VCaP (cell line): ENCODE results near the gene B4GALNT3.

Experiments
- H3K27ac ChIP-seq: fragments of 450-650 bp; 2 replicates; pipeline ENCODE4 v1.5.1; 2017
- TF ChIP-seq, protein P1 (sequence below): fragments of 450-650 bp; conservative IDR thresholded peaks from 2 replicates; pipeline ENCODE4 v1.5.1; 2017; ENCODE audit warnings: mild to moderate bottlenecking, moderate library complexity

The B4GALNT3 gene

DNA sequence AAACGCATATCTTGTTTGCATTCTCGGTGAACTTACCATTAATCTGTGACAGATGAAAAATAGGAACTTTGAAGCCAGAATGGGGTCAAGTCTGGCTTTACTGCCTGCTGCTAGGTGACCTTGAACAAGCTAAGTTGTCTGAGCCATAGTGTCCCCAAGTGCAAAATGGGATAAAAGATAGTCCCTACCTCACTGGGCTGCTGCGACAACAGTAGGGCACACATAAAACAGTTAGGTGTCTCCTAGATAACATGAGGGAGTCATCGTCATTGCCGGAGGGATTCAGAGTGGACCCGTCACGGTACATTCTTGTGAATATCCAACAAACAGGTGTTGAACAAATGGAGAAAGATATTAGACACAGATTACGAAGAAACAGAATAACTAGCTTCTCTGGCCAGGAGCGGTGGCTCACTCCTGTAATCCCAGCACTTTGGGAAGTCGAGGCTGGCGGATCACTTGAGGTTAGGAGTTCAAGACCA is 132.3 kb downstream of the B4GALNT3 start:
- no peak overlapping the region for H3K27ac ChIP-seq
- TF ChIP-seq, protein P1, sequence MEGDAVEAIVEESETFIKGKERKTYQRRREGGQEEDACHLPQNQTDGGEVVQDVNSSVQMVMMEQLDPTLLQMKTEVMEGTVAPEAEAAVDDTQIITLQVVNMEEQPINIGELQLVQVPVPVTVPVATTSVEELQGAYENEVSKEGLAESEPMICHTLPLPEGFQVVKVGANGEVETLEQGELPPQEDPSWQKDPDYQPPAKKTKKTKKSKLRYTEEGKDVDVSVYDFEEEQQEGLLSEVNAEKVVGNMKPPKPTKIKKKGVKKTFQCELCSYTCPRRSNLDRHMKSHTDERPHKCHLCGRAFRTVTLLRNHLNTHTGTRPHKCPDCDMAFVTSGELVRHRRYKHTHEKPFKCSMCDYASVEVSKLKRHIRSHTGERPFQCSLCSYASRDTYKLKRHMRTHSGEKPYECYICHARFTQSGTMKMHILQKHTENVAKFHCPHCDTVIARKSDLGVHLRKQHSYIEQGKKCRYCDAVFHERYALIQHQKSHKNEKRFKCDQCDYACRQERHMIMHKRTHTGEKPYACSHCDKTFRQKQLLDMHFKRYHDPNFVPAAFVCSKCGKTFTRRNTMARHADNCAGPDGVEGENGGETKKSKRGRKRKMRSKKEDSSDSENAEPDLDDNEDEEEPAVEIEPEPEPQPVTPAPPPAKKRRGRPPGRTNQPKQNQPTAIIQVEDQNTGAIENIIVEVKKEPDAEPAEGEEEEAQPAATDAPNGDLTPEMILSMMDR: no peak

DNA sequence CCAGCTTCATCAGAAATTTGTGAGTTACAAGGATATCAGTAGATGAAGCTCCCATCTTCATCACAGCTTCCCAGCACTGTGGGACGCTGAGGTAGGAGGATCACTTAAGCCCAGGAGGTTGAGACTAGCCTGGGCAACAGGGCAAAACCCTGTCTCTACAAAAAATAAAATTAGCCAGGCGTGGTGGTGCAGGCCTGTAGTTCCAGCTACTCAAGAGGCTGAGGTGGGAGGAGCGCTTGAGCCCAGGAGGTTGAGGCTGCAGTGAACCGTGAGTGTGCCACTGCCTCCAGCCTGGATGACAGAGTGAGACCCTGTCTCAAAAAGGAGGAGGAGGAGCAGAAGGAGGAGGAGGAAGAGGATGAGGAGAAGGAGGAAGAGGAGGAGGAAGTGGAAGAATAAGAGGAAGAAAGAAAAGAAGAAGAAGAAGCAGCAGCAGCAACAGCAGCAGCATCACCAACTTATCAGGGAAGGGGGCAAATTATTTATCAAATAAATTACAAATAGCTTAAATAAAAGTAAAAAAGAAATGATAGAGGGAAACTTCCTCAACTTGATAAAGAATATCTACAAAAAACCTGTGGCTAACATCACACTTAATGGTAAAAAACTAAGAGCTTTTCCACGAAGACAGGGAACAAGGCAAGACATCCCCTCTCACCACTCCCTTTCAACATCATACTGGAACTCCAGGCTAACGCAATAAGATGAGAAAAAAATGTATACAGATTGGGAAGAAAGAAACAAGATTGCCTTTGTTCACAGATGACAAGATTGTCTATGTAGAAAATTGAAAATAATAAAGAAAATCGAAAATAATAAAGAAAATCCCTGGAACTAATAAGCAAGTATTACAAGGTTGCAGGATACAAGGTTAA is 133.9 kb downstream of the B4GALNT3 start:
- TF ChIP-seq, protein P1: no peak
- no peak overlapping the region for H3K27ac ChIP-seq

DNA sequence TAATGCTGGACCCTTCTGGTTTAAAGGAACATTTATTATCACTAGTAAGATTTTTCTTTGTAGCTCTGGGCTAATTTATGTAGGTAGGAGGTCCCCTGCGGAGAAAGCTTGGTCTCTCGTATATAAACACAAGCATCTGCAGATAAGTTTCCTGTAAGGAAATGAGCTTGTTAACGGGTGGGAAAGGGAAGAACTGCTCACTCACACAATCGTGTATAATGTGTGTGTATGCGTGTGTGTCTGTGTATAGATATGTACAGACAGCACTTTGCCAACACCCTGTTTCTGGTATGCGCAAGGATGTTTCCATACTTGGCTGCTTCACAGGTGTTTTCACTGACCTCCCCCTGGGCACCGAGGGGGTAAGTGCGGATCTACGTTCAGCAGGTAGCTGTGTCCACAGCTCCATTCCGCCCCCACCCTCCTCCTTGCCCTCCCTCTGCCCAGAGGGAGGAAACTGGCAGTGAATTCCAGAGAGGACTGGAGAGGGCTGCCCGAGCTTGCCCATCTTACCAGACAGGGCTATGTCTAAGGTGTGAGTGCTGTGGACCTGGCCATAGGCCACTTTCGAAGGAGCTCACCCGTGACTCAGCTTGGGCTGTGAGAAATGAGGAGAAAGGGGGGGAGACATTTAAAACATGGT is 138.3 kb downstream of the B4GALNT3 start:
- H3K27ac ChIP-seq: no peak overlapping the region
- TF ChIP-seq, protein P1: no peak

DNA sequence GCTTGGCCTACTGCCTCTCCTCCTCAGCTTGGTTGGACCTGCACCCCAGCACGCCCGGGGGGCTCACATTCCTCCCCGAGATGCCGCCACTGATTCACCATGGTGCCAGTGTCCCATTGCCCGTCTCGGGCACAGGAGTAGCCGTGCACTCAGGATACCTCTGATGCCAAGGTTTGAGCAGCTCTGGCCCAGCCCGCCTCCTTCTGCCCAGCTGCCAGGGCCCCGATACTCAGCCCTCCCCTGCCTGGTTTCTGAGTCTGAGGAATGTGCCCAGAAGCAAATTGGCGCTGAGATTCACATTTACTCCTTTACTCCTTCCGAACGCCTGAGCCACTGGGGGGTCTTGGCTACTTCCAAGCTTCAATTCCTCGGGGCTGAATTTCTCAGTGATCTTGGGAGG is 140.0 kb downstream of the B4GALNT3 start:
- TF ChIP-seq, protein P1: no peak
- no peak overlapping the region; the same call in 1 of the 2 replicates for H3K27ac ChIP-seq

DNA sequence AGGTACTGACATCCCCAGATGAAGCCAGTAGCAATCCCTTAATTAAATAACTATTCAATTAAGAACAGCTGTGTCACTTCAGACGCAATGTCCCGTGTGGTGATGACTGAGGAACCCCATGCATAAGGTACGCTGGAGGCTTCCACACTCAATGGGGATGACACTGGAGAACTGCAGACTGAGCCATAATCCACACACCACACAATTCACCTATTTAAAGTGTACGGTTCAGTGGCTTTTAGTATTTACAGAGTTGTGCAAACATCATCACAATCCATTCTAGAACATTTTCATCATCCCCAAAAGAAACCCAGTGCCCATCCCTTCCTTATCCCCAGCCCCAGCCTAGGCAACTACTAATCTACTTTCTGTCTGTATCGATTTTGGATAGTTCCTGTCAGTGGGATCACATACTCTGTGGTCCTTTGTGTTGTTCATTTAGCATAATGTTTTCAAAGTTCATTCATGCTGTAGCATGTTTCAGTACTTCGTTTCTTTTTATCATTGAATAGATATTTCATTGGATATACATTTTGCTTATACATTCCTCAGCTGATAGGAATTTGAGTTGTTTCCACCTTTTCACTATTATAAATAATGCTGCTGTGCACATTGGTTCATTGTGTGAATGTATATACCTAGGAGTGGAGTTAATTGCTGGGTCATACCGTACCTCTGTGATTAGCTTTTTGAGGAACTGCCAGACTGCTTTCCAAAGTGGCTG is 142.4 kb downstream of the B4GALNT3 start:
- TF ChIP-seq, protein P1: no peak
- peak overlapping the region; percentile 45 for H3K27ac ChIP-seq

DNA sequence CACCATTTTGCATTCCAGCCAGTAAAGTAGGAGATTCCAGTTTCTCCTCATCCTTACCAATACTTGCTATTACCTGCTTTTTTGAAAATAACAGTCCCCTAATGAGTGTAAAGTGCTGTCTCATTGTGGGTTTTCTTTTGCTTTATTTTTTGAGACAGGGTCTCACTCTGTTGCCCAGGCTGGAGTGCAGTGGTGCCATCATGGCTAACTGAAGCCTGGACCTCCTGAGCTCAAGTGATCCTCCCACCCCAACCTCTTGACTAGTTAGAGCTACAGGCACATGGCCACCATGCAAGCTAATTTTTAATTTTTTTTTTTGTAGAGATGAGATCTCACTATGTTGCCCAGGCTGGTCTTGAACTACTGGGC is 142.9 kb downstream of the B4GALNT3 start:
- TF ChIP-seq, protein P1: no peak

DNA sequence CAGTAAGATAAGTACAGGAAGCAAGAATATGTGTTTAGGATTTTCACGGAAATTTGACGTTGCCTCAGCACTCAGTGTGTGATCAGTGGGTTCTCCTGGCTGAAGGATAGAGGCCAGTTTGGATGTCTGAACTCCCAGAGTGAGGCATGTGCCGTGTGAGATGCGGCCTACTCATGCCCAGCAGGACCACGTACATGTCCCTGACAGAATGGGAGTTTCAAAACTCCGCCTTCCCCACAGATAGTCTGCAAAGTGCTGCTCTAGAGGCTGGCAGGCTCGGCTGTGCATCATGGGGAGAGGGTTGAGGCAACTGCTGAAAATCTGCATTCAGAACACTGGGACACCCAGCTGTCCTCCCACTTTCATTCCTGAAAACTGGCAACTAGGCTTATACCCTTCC is 145.2 kb downstream of the B4GALNT3 start:
- no peak overlapping the region for H3K27ac ChIP-seq
- TF ChIP-seq, protein P1: no peak

More for the DNA sequence above, 142.9 kb downstream of the B4GALNT3 start:
- peak overlapping the region; percentile 45; the same call in 1 of the 2 replicates for H3K27ac ChIP-seq
